ENCODE measurements around the gene ITGAV.

The ITGAV gene

GRCh38 chr2:186648130-186648529 is 58.3 kb downstream of the ITGAV start:
- Histone ChIP-seq H3K4me1 (ENCODE audit: control insufficient read depth, insufficient read depth, low read length) (no peaks in the 10 kb centered on the region), H3K36me3 (ENCODE audit: control insufficient read depth in 2 of 2, insufficient read depth in 1 of 2, low read length in 2 of 2) (peaks cover 22 to 28% of the 10 kb centered on the region in 2 experiments), H3K4me3 (ENCODE audit: low read depth, low read length) (no peak overlapping the region), H3K9me3 (ENCODE audit: control insufficient read depth, insufficient read depth, low read depth, low read length) (no peaks in the 10 kb centered on the region), H3K27ac (ENCODE audit: extremely low read depth, low read depth, low read length) (no peak overlapping the region)
- ChIA-PET CTCF (no interaction called here), POLR2A (no interaction called here)
- TF ChIP-seq ZBTB1 (tag by site-specific recombination; IDR thresholded peaks at IDR 0.05), result no peak
- TF ChIP-seq ZSCAN30 (tag by site-specific recombination; IDR thresholded peaks at IDR 0.05), result no peak
- no peak for TF ChIP-seq ZNF423 (tag by site-specific recombination; IDR thresholded peaks at IDR 0.05)
- no peak for TF ChIP-seq TRIM28 (IDR thresholded peaks at IDR 0.05; ENCODE audit: borderline replicate concordance, low read length)
- TF ChIP-seq PRDM10 (tag by site-specific recombination; IDR thresholded peaks at IDR 0.05), result no peak
- TF ChIP-seq ZNF521 (tag by site-specific recombination; IDR thresholded peaks at IDR 0.05), result no peak
- TF ChIP-seq GLI4 (tag by site-specific recombination; IDR thresholded peaks at IDR 0.05), result no peak
- no peak for TF ChIP-seq ZIC2 (tag by site-specific recombination; IDR thresholded peaks at IDR 0.05)
- no peak for TF ChIP-seq ZNF280D (tag by site-specific recombination; IDR thresholded peaks at IDR 0.05)
- TF ChIP-seq EGR2 (tag by site-specific recombination; IDR thresholded peaks at IDR 0.05; ENCODE audit: low read depth), result no peak
- TF ChIP-seq ZBTB8A (tag by site-specific recombination; IDR thresholded peaks at IDR 0.05), result no peak
- TF ChIP-seq ZNF133 (tag by site-specific recombination; IDR thresholded peaks at IDR 0.05), result no peak

GRCh38 chr2:186653511-186653910 is 63.7 kb downstream of the ITGAV start:
- H3K36me3 ChIP-seq (ENCODE audit: control insufficient read depth in 2 of 2, insufficient read depth in 1 of 2, low read length in 2 of 2), result peaks cover 25 to 29% of the 10 kb centered on the region in 2 experiments
- ChIA-PET CTCF (no interaction called here), POLR2A (no interaction called here)
- H3K27ac ChIP-seq (ENCODE audit: extremely low read depth, low read depth, low read length), result no peak overlapping the region
- H3K9me3 ChIP-seq (ENCODE audit: control insufficient read depth, insufficient read depth, low read depth, low read length), result no peaks in the 10 kb centered on the region
- TF ChIP-seq ZNF768 (tag by site-specific recombination; IDR thresholded peaks at IDR 0.05), result no peak
- TF ChIP-seq ZNF248 (tag by site-specific recombination; IDR thresholded peaks at IDR 0.05), result no peak
- no peak for TF ChIP-seq ZNF558 (tag by site-specific recombination; IDR thresholded peaks at IDR 0.05)
- TF ChIP-seq KLF17 (tag by site-specific recombination; IDR thresholded peaks at IDR 0.05), result no peak
- H3K4me3 ChIP-seq (ENCODE audit: low read depth, low read length), result no peak overlapping the region
- H3K4me1 ChIP-seq (ENCODE audit: control insufficient read depth, insufficient read depth, low read length), result no peaks in the 10 kb centered on the region

All from HEK293 (cell line).